Stimulated activated naive CD4-positive, alpha-beta T cell (primary cell): ENCODE results near the gene CEP55.

Experiments
- DNase-seq, 6 experiments: peaks; one replicate each; lab custom pipeline; 2025; lab: John Stamatoyannopoulos, UW

Gene CEP55

DNA sequence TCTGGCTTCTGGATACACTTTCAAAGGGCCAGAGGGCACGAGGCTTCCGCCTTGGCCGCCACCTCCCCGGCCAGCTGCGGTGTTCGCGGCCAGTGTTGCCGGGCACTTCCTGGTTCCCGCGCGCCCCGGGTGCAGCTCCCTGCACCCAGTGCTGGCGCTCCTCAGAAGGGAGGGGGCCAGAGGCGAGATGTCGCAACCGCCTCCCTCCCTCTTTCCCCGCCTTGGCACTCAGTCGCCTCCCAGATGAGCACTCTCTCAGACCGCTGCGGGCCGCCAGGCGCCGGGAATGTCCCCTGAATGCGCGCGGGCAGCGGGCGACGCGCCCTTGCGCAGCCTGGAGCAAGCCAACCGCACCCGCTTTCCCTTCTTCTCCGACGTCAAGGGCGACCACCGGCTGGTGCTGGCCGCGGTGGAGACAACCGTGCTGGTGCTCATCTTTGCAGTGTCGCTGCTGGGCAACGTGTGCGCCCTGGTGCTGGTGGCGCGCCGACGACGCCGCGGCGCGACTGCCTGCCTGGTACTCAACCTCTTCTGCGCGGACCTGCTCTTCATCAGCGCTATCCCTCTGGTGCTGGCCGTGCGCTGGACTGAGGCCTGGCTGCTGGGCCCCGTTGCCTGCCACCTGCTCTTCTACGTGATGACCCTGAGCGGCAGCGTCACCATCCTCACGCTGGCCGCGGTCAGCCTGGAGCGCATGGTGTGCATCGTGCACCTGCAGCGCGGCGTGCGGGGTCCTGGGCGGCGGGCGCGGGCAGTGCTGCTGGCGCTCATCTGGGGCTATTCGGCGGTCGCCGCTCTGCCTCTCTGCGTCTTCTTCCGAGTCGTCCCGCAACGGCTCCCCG, 70.2 kb downstream of the CEP55 start, which contains the start of gene FFAR4:
Gene FFAR4, plus strand, starts transcription at position 231 of the 842 bp plus-strand sequence. Its CDS starts 56 bp downstream, at position 287.
- DNase-seq, result no peak

DNA sequence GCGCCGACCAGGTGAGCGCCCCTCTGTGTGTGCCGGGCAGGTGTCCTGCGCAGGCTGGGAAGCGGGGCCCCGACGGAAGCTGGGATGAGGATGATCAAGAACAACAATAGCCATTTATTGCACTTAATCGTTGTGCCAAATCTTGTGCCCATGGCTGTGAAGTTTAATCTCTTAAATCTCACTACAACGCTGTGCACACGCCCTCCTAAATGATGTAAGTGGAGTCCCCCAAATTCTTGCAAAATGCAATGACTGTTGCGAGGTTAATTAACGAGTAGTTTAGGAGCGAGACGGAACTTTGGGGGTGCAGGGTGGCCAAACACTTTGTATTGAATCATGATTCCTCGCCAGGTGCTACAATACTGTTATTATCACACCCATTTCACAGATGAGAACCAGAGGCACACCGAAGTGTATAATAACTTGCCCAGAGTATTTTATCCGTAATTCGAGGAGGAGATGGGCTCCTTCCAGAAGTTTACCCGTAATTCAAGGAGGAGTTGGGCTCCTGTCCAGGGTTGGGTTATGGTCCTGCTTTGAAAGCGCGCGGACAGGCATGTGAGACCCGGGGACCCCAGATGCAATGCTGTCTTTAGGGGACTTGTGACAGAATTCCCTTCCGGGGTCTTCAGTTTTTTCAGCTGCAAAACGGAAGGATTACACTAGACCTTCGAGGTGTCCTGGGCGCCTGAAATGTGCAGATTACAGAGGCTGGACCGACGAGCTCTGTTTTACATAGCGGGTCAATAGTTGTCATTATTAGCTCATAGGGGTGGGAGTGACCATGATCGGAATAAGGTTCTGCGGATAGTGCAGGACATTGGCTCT, 71.1 kb downstream of the CEP55 start:
- DNase-seq, result no peak

DNA sequence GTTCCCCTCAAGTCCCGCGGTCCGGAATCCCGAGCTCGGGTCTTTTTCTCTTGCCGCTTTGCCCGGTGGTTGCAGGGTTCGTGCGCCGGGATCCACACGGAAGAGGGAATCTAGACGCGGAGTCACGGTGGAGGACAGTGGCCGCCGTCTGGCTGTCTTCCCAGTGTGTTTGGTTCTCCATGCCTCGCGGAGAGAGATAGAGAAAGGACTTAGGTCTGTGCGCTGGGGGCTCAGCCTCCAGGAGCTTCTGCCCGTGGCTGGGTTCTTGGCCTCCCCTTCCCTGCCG, 71.6 kb downstream of the CEP55 start:
- DNase-seq, result no peak

DNA sequence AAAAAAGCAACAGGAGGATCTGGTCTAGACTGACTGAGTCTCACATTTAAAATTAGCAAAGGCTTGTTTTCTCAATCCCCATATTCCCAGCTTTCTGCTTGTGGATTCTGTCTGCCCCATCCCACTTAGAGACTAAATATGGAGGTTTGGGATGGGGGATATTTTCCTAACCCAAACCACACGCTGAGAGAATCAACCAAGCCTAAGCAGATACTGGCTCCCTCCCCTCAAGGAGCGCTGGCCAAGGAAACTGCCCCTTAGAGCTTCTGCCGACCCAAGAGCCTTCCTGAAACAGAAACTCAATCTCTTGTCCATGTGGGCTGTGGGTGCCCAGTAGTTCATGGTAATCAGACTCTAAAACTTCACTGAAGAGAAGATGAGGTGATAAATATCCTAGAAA, 74.0 kb downstream of the CEP55 start:
- DNase-seq, result no peak

DNA sequence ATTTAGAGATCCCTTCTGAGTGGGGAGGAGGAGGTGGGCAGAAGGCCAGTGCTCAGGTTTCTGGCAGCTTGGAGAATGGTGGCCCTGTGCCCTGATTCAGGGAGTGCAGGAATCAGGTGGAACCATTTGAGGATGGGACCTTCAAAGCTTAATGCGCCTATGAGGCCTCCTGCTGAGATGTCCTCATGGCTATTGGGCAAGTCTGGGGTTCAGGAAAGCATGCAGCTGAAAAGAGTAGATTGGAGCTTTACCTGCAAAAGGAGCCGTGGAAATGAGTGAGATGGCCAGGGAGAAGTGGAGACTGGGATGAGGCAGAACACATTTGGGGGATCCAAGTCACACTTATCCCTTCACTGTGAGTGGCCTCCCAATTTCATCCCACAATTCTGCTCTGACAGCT, 76.2 kb downstream of the CEP55 start:
- no peak for DNase-seq

DNA sequence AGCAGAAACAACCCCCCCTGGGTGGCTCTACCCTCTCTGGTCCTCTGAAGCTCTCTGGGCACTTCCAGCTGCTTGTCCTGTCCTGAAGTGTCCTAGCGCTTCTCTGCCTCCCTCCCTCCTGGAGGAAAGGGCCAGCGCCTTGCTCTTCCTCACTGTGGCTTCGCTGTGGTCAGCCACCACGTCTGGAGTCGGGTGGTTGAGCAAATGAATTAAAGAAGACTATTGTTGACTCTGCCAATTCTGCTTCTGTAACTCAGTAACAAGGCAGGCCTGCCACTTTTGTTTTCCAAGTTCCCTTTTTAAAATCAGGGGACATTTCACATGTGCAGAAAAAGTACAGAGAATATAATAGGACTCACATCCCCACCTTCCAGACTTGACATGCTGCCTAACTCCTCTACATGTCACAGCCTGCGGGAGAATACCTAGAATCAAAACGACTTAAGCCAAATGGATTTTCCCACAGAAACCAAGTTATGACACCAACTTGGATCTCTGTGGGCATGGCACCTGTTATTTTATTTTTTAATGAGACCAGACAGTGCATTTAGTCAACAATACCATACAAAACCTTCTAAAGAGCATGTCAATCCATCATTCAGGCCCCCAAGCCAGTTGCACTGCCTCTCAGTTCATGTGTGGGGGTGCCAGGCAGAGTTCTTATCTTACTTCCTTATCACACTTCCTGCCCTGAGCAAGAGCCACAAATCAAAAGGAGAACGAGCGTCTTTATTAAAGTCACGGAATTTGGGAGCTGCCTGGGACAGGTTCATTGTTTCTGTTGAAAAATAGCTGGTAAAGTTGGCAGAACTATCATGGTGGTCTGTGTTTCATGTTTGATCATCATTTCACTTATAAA, 76.9 kb downstream of the CEP55 start:
- no peak for DNase-seq

DNA sequence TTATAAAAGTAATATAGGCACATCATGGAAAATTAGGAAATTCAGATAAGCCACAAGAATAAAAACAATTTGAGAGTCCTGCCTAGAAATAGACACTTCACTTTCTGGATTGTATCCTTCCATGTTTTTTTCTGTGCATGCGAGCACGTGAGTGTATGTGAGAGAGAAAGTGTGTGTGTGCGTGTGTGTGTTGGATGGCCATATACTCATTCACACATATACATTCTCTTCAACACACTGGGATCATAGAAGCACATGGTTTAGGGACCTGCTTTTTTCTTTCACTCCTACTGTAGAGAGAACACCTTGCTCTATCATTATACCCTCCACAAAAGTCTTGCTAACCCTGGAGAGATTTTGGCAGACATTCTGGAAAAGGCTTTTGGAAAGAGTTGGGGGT, 77.5 kb downstream of the CEP55 start:
- no peak for DNase-seq

DNA sequence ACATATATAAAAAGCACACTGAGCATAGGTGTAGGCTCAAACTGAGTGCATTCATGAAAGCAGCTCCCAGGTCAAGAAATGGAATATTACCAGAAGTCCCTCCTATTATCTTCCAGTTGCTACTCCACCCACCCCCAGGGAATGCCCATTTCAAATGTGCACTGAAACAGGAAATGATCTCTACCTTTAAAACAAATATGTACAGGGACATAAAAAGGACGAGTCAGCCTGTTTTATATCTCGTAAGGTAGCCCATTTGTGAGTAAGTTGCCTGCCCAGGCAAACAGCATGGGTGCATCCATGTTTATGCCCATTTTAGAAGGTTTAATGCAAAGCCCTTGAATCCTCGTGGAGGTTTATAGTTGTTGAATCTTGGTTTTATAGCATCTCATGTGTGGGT, 80.5 kb downstream of the CEP55 start:
- no peak for DNase-seq

DNA sequence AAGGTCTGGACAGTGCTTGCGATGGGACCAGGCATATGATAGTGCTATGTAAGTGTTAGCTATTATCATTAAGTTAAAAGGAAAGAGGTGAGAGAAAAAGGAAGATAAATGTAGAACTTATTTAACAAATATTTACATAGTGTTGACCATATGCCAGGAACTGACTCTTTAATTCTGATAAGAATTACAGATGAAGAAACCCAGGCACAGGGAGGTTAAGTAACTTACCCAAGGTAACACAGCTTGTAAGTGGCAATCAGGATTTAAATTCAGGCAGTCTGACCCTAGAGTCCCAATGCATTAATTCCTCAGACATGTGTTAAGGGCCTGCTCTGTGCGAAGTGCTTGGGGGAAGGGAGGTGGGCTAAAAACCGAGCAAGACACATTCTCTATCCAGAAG, 81.2 kb downstream of the CEP55 start:
- DNase-seq, result no peak
